Spinal cord (tissue), 10 donors: ENCODE results near the gene ZNF514. TPM values are rescaled to one million over a fixed set of nuclear protein-coding genes. Genes with fewer than 3 reads are reported as not detected.

Experiments used
- DNase-seq, 6 donors: peaks; one replicate each; pipeline versions ENCODE4 v3.0.0 to v3.0.0-alpha.2; 2013 to 2015; ENCODE audit warnings: low spot score in 6 of 6, low read depth in 4 of 6
- H3K27ac ChIP-seq: one replicate; pipeline ENCODE4 v1.5.1; 2013; ENCODE audit warnings: low read depth, low read length, control low read depth
- H3K27me3 ChIP-seq: one replicate; pipeline ENCODE4 v1.6.1; 2013; ENCODE audit warnings: low read length; ENCODE audit not compliant: control insufficient read depth, insufficient read depth
- H3K36me3 ChIP-seq: one replicate; pipeline ENCODE4 v1.6.1; 2013; ENCODE audit warnings: low read length; ENCODE audit not compliant: control insufficient read depth, insufficient read depth
- H3K4me1 ChIP-seq: one replicate; pipeline ENCODE4 v1.6.1; 2013; ENCODE audit warnings: low read length; ENCODE audit not compliant: control insufficient read depth, insufficient read depth
- H3K4me3 ChIP-seq: one replicate; pipeline ENCODE4 v1.5.1; 2013; ENCODE audit warnings: low read depth, low read length, control low read depth
- H3K9me3 ChIP-seq: one replicate; pipeline ENCODE4 v1.6.1; 2013; ENCODE audit warnings: low read length; ENCODE audit not compliant: control insufficient read depth, insufficient read depth
- WGBS: methylation state at CpG from one replicate; pipeline ENCODE4 v1.1.5; 2013; ENCODE audit warnings: missing lambda C conversion rate; ENCODE audit not compliant: insufficient coverage; 5-methylcytosine and 5-hydroxymethylcytosine counted together
- polyA plus RNA-seq, 2 donors: library from polyadenylated mRNA; unstranded; fragments of 120-200 nt; gene quantifications; one replicate each; pipeline ENCODE4 v1.2.1, GENCODE V29; 2013; ENCODE audit not compliant: insufficient read length in 2 of 2
- total RNA-seq, 2 donors: library from RNA; depleted of rRNA in 1 of 2; stranded (reverse); fragments of 120-200 nt in 1 of 2; fragments of >200 nt in 1 of 2; gene quantifications; one replicate each; pipeline versions ENCODE4 v1.2.3 to v1.2.4, GENCODE V29; 2013 to 2014
- donor health status: healthy.

ZNF514 gene
- total and polyA plus RNA-seq, 4 donors = 23.4 to 31.3 (median 25.6) TPM

- H3K36me3 ChIP-seq = peaks cover 38% of the 10 kb centered on the region
- no peaks in the 10 kb centered on the region for H3K4me1 ChIP-seq
- WGBS = 96% methylated on average over 9 of the region's 18 CpGs
- DNase-seq = no peak
- no peaks in the 10 kb centered on the region for H3K27me3 ChIP-seq
- no peak overlapping the region for H3K27ac ChIP-seq
- no peaks in the 10 kb centered on the region for H3K9me3 ChIP-seq
- H3K4me3 ChIP-seq = no peak overlapping the region
Measured at GRCh38 chr2:95181774-95182173, 22.1 kb upstream of the ZNF514 start.

GRCh38 chr2:95179451-95179850 is 19.8 kb upstream of the ZNF514 start:
- no peak for DNase-seq
- Histone ChIP-seq H3K9me3 (no peaks in the 10 kb centered on the region), H3K36me3 (peaks cover 38% of the 10 kb centered on the region), H3K27me3 (no peaks in the 10 kb centered on the region), H3K27ac (no peak overlapping the region), H3K4me1 (no peaks in the 10 kb centered on the region), H3K4me3 (no peak overlapping the region)
- WGBS = 74% methylated on average over 5 of the region's 7 CpGs

GRCh38 chr2:95174031-95174542 is 14.4 kb upstream of the ZNF514 start:
- DNase-seq = no peak
- WGBS = 93% methylated on average over 2 of the region's 2 CpGs
- H3K4me3 ChIP-seq = no peak overlapping the region
- H3K36me3 ChIP-seq = peaks cover 6% of the 10 kb centered on the region
- H3K27me3 ChIP-seq = no peaks in the 10 kb centered on the region
- H3K9me3 ChIP-seq = no peaks in the 10 kb centered on the region
- no peaks in the 10 kb centered on the region for H3K4me1 ChIP-seq
- H3K27ac ChIP-seq = no peak overlapping the region

- H3K4me3 ChIP-seq = no peak overlapping the region
- H3K4me1 ChIP-seq = no peaks in the 10 kb centered on the region
- 98% methylated on average over 7 of the region's 7 CpGs for WGBS
- H3K27me3 ChIP-seq = no peaks in the 10 kb centered on the region
- H3K9me3 ChIP-seq = no peaks in the 10 kb centered on the region
- no peaks in the 10 kb centered on the region for H3K36me3 ChIP-seq
- H3K27ac ChIP-seq = no peak overlapping the region
- DNase-seq = no peak
Measured at GRCh38 chr2:95171902-95172301, 12.3 kb upstream of the ZNF514 start.

- peak overlapping the region; percentile 79 for H3K4me3 ChIP-seq
Measured at GRCh38 chr2:95166065-95166763, 6.6 kb upstream of the ZNF514 start.

GRCh38 chr2:95165371-95166064 is 5.9 kb upstream of the ZNF514 start, which contains the start of gene ZNF2:
TSS of gene ZNF2 (plus strand) at chr2:95165809. CDS start at chr2:95176227, 10,418 bp downstream.
- Histone ChIP-seq H3K9me3 (no peaks in the 10 kb centered on the region), H3K4me3 (peak within 1 kb of the TSS; percentile 79), H3K36me3 (peaks cover 2% of the 10 kb centered on the region), H3K4me1 (peaks cover 6% of the 10 kb centered on the region), H3K27ac (peak within 1 kb of the TSS; percentile 90), H3K27me3 (no peaks in the 10 kb centered on the region)
- under 1% methylated on average over 56 of the region's 56 CpGs for WGBS
- peak; percentile 98 to 100 (median 99) for DNase-seq

More at GRCh38 chr2:95166065-95166763, 6.6 kb upstream of the ZNF514 start:
- H3K4me1 ChIP-seq = peaks cover 6% of the 10 kb centered on the region
- H3K27ac ChIP-seq = peak overlapping the region; percentile 42
- no peaks in the 10 kb centered on the region for H3K9me3 ChIP-seq
- no peaks in the 10 kb centered on the region for H3K27me3 ChIP-seq
- 20% methylated on average over 8 of the region's 16 CpGs for WGBS
- peaks cover 2% of the 10 kb centered on the region for H3K36me3 ChIP-seq
- DNase-seq = peak in 1 of 6 donors; percentile 22

- peaks cover 2% of the 10 kb centered on the region for H3K36me3 ChIP-seq
- WGBS = 0% methylated on average over 8 of the region's 9 CpGs
- peak overlapping the region; percentile 79 for H3K4me3 ChIP-seq
- no peaks in the 10 kb centered on the region for H3K27me3 ChIP-seq
- peaks cover 9% of the 10 kb centered on the region for H3K4me1 ChIP-seq
- peak overlapping the region; percentile 90 for H3K27ac ChIP-seq
- no peak for DNase-seq
- H3K9me3 ChIP-seq = no peaks in the 10 kb centered on the region
Measured at GRCh38 chr2:95165030-95165370, 5.4 kb upstream of the ZNF514 start.

- Histone ChIP-seq H3K9me3 (no peaks in the 10 kb centered on the region), H3K36me3 (peaks cover 6% of the 10 kb centered on the region), H3K27me3 (no peaks in the 10 kb centered on the region), H3K27ac (peak overlapping the region; percentile 75), H3K4me1 (peaks cover 19% of the 10 kb centered on the region), H3K4me3 (peak overlapping the region; percentile 79)
- DNase-seq = peak in 5 of 6 donors; percentile 8 to 72 (median 28)
- under 1% methylated on average over 56 of the region's 58 CpGs for WGBS
Measured at GRCh38 chr2:95158891-95159619, 593 bp downstream of the ZNF514 start.

GRCh38 chr2:95158441-95158840 is 1.2 kb downstream of the ZNF514 start:
- DNase-seq = no peak

More at GRCh38 chr2:95158441-95158840, 1.2 kb downstream of the ZNF514 start:
- Histone ChIP-seq H3K36me3 (peaks cover 6% of the 10 kb centered on the region), H3K9me3 (no peaks in the 10 kb centered on the region), H3K4me1 (peaks cover 19% of the 10 kb centered on the region), H3K4me3 (peak overlapping the region; percentile 79), H3K27me3 (no peaks in the 10 kb centered on the region), H3K27ac (no peak overlapping the region)
- 50% methylated on average over 7 of the region's 10 CpGs for WGBS
